Measurements from ENCODE around the gene PSPH.
"Not testable (repeated sequence)": the region's sequence is repeated elsewhere in the genome, so short reads cannot be mapped to it uniquely, and the experiment has no call there.

Gene PSPH

DNA sequence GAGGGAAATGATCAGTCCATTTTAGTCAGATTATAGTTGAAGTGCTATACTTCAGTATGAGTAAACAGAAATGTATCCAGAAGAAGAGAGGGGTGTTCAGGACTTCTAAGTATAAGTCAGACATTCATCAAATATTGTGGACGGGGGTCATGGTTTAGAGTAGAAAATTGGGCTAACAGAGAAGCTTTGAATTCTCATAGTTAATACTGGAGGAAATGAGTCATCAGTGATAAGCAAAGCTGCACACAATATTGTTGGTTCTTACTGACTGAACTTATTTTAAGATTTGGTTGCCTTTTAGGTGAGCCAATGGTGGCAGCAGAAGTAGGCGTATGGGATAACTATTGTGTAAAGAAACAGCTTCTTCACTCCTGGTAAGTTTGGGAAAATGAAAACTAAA lies 11.1 kb upstream of the PSPH start:
- no peak for DNase-seq

- no peak for DNase-seq
Measured at GRCh38 chr7:56053993-56054392, 2.7 kb upstream of the PSPH start.

GRCh38 chr7:56053379-56053778 lies 2.1 kb upstream of the PSPH start:
- DNase-seq, result no peak

- no peak for DNase-seq
Measured at GRCh38 chr7:56051053-56051338, 248 bp downstream of the PSPH start.

DNA sequence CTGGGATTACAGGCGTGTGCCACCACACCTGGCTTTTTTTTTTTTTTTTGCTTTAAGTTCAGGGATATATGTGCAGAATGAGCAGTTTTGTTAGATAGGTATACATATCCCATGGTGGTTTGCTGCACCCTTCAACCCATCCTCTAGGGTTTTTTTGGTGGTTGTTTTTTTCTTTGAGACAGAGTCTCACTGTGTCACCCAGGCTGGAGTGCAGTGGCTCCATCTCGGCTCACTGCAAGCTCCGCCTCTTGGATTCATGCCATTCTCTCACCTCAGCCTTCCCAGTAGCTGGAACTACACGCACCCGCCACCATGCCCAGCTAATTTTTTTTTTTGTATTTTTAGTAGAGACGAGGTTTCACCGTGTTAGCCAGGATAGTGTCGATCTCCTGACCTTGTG lies 2.5 kb downstream of the PSPH start:
- DNase-seq, result not testable (repeated sequence)

DNA sequence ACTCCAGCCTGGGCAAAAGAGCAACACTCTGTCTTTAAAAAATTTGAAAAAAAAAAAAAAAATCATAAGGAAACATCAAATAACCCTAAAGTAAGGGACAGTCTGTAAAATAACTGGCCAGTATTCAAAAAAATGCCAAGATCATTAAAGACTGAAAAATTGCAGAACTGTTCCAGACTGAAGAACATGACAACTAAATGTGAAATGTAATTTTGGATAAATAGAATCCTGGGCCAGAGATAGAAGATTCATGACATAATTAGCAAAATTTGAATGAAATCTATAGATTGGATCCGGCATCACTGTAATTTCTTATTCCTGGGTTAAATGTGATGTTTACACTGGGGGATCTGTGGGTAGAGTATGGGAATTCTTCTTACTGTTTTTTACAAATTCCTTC lies 3.0 kb downstream of the PSPH start:
- DNase-seq, result no peak

- not testable (repeated sequence) for DNase-seq
Measured at GRCh38 chr7:56047446-56048116, 3.7 kb downstream of the PSPH start.

DNA sequence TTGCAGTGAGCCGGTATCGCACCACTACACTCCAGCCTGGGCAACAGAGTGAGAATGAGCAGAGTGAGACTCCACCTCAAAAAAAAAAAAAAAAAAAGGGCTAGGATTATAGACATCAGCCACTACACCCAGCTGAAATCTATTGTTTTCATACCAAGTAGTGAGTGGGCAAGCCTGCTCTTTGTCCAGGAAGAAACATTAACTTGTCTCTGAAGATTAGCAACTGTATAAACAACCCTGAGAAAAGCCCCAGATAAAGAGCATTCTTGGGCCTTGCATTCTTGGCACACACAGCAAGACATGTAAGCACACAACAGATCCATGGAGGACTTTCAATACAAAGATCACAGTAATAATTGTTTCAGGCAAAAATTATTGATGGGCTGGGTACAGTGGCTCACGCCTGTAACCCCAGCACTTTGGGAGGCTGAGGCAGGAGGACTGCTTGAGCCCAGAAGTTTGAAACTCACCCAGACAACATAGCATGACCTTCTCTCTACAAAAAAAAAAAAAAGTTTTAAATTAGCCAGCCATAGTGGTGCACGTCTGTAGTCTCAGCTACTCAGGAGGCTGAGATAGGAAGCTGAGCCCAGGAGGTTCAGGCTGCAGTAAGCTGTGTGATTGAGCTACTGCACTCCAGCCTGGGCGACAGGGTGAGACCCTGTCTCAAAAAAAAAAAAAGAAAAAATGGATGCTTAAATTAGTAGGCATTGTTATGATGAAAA lies 4.4 kb downstream of the PSPH start:
- peak; percentile 68 for DNase-seq

- DNase-seq, result not testable (repeated sequence)
Measured at GRCh38 chr7:56045758-56046157, 5.5 kb downstream of the PSPH start.

DNA sequence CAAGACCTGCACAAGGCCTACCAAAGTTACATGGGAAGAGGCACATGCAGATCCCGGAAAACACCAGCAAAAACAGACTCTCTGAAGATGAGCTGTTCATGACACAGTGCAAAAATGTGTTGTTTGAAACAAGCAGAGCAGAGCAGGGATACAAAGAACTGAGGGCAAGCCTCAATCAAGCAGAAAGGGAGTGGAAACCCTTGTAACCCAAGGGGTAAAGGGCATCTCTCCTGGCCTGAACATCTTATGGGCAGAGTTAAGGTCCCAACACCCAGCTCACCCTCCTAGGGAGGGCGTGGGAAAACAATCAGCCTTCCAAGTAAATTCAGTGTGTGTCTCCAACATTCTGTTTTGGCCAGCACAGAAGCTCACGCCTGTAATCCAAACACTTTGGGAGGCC lies 10.5 kb downstream of the PSPH start:
- no peak for DNase-seq

DNA sequence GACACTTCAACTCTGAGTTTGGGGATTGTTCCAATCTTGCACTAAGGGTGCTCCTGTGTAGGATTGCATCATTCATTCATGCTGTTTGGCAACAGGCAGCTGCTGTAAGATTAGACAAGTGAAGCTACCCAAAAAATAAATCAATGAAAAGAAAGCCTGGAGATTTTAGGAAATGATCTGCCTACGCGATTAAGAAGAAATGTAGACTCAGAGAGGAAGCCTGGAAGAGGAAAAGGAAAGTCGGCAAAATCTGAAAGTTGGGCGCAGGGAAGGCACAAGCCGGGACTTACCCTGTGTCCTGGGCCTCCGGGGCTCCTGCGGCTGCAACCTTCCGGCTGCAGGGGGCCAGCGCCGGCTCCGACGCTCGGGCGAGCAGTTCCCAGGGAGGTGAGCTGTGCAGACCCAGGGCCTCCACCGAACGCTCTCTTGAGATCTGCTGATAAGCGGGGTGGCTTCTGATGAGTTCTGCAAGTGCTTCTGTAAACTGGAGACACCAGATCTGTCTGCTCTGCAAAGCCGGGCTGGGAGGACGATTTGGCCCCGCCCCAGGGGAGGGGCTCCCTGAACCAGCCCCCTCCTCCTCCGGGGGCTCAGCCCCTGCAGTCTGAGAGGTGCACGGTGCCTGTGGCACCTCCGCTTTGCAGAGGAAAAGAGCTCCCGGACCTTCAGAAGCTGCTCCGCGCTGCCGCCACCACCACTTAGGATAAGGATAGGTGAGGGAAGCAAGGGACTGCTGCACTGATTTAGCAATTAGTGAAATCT lies 17.4 kb downstream of the PSPH start:
- DNase-seq, result peak; percentile 68

DNA sequence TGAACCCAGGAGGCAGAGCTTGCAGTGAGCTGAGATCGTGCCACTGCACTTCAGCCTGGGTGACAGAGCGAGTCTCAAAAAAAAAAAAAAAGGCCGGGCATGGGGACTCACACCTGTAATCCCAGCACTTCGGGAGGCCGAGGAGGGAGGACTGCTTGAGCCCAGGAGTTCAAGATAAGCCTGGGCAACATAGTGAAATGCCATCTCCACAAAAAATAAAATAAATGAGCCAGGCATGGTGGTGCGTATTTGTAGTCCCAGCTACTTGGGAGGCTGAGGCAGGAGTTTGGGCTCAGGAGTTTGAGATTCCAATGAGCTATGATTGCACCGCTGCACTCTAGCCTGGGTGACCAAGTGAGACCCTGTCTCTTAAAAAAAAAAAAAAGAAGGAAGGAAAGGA lies 18.7 kb downstream of the PSPH start:
- DNase-seq, result not testable (repeated sequence)

- DNase-seq, result not testable (repeated sequence)
Measured at GRCh38 chr7:56031556-56031955, 19.7 kb downstream of the PSPH start.

- DNase-seq, result no peak
Measured at GRCh38 chr7:56030340-56030739, 20.9 kb downstream of the PSPH start.

GRCh38 chr7:56028942-56029630 lies 22.2 kb downstream of the PSPH start:
- DNase-seq, result peak; percentile 28

- DNase-seq, result no peak
Measured at GRCh38 chr7:56026538-56026937, 24.7 kb downstream of the PSPH start.

DNA sequence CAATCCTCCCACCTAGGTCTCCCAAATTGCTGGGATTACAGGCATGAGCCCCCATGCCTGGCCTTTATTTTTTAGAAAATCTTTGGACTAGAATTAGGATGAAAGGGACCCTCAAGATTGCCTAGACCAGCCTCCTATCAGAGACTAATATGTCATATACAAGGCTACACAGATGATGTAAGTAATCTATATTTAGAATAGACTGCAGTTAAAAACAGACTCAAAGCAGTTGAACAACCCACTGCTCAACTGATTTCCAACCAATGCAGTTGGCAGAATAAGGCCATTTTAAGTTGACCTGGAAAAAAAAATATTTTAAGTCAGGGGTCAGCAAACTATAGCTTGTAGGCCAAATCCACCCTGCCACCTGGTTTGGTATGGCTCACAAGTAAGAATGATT lies 27.7 kb downstream of the PSPH start:
- no peak for DNase-seq

DNA sequence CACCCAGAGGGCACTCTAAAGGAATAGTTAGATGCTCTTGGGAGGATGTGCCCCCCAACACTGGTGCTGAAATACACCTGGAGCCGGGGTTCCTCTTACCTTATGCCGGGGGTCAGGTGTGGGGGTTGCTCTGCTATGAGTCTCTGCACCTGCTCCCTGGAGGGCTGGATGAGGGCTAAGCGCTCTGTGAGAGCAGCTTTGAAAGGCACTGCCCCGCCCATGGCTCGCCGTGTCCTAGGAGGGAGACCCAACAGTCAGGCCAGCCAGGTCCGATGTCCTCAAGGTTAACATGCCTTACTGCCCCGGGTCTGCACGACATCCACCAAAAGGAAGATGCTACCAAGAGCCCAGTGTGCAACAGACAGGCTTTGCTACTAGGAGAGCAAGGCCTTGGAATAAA lies 31.7 kb downstream of the PSPH start:
- DNase-seq, result no peak

- not testable (repeated sequence) for DNase-seq
Measured at GRCh38 chr7:56017015-56017414, 34.2 kb downstream of the PSPH start.

DNA sequence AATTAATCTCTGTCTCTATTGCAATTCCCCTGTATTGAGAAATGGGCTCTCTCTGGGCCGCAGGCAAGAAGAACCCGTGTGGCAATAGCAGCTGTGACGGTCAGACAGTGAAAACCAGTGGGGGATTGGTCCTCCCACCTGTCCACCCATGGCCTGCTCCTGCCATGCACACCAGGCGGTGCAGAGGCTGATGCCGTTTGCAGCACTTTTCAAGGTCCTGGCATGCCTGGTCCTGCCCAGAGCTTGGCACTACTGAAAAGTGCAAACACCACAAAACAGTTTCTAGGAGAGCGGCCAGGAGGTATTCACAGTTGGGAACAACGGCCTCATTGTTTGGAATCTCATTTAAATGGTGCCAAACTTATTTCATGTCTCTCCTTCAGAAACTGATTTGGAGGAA lies 41.5 kb downstream of the PSPH start:
- no peak for DNase-seq

DNA sequence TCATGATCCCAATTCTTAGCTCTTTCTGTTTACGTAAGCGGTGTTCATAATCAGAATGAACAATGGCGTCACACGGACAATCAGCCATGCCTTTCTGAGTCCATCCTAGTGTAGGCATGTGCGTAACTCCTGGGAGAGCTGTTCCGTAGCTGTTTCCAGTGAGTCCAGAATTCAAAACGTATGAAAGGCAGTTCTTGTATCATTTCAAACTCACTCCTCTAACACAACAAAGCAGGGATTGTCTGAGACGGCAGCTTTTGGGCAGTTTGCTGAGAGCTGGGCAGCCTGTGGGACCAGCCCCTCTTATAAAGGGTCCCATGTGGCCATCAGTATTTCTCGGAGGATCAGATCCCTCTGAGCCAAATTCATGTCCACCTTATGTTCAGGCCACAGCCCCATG lies 43.4 kb downstream of the PSPH start:
- DNase-seq, result no peak

DNA sequence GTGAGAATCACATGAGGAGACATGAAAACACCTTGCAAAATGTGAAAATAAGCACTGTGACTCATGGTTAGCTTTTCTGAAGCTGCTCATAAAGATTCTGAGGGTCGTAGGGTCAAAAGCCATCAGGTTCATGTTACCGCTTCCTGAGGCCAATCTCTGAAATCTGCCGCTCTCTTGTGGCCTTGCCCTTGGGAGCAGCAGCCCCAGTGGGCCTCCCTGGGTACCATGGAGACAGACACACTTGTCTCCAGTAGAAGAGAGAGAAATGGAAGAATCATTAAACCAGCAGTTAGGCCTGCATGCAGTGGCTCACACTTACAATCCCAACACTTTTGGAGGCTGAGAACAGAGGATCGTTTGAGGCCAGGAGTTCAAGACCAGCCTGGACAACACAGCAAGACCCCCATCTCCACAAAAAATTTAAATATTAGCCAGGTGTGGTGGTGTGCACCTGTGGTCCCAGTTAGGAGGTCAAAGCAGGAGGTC lies 44.0 kb downstream of the PSPH start:
- DNase-seq, result no peak

- no peak for DNase-seq
Measured at GRCh38 chr7:56003749-56004148, 47.5 kb downstream of the PSPH start.

Data from fibroblast of skin of scalp (primary cell).